ENCODE data around the gene FAM136A. TPM values are rescaled to one million over a fixed set of nuclear protein-coding genes. Genes with fewer than 3 reads are reported as not detected.
"Not testable (repeated sequence)": the region's sequence is repeated elsewhere in the genome, so short reads cannot be mapped to it uniquely, and the experiment has no call there.

FAM136A gene
- total RNA-seq, 1 donor from 2014 or later: 28.2 TPM

DNA sequence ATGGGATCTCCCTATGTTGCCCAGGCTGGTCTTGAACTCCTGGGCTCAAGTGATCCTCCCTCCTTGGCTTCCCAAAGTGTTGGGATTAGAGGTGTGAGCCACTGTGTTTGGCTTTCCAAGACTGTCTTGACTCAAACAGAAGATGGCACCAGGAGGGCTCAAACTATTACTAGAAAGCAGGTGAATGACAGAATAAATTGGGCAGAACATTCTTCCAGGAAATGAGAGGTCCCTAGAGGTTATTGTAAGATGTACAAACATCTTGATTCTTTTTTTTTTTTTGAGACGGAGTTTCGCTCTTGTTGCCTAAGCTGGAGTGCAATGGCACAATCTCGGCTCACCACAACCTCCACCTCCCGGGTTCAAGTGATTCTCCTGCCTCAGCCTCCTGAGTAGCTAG lies 4.0 kb downstream of the FAM136A start:
- not testable (repeated sequence) for DNase-seq

DNA sequence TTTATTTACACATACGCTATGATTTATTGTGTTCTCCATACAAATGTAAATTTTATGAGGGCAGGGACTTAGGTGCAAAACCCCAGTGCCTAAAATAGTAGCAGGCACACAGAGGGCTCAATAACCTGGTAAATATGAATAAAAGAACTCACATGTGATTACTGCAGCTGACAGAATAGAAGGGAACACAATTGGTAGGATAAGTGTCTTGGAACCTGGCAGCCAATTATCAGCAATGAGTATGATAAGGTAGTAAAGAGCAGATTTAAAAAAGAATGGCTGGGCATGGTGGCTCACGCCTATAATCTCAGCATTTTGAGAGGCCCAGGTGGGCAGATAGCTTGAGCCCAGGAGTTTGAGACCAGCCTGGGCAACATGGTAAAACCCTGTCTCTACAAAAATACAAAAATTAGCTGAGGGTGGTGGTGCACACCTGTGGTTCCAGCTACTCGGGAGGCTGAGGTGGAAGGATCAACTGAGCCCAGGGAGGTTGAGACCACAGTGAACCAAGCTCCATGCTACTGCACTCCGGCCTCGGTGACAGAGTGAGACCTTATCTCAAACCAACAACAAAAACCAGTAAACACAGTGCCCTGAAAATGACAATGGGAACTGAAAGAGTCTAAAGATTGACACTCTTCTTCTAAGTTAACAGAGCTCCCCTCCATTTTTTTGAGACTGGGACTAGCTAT lies 18.2 kb downstream of the FAM136A start:
- DNase-seq: no peak

DNA sequence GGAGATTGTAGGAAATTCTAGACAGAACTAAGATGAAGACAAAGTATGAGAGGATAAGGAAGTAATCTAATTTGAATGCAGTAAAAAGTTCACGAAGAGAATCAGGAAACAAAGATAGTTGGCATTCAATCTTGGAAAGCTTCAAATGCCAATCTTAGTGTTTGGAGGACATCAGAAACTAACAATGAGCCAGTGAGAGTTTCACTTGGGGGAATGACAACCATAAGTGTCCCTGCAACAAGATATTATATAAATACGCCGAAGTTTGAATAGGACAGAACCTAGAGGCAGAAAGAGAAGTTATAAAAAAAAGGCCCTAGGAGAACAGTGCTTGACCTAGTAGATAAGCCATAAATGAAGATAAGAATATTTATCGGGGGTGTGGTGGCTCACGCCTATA lies 19.4 kb downstream of the FAM136A start:
- no peak for DNase-seq

DNA sequence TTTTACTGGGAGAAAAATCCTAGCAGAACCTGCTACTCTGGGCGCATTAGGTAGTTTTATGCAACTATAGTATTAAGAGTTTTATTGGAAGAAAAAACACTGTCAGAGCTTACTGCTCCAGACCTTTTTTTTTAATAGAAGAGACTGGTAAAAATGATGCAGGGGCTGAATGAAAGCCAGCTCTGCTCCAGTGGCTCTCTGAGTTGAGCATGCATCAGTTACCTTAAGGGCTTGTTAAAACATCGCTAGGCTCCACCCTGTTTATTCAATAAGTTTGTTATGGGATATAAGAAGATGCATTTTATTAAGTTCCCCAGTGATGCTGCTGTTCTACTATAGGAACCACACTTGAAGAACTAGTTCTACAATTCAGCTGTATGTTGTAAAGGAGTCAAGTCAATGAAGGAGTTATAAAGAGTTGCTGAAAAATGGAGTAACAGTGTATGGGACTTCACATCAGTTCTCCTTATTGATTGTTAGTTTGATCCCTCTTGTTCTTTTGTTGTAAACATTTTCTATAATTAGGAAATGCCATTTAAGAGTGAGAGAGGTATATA lies 21.5 kb downstream of the FAM136A start:
- DNase-seq: no peak

DNA sequence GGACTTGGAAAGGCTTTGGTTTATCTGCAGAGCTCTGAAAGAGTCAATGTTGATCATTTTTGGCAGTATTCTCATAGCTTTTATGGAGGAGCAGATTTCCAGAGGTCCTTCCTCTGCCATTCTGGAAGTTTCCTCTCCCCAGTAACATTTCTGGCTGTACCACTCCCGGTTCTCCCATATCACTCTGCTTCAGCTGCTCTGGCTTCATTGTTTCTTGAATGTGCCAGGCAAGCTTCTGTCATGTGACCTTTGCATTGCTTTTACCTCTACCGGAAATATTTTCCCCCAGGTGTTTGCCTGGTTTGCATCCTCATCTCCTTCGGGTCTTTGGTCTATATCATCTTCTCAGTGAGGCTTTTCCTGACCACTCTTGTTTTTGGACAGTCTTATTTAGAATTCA lies 31.5 kb downstream of the FAM136A start:
- no peak for DNase-seq

DNA sequence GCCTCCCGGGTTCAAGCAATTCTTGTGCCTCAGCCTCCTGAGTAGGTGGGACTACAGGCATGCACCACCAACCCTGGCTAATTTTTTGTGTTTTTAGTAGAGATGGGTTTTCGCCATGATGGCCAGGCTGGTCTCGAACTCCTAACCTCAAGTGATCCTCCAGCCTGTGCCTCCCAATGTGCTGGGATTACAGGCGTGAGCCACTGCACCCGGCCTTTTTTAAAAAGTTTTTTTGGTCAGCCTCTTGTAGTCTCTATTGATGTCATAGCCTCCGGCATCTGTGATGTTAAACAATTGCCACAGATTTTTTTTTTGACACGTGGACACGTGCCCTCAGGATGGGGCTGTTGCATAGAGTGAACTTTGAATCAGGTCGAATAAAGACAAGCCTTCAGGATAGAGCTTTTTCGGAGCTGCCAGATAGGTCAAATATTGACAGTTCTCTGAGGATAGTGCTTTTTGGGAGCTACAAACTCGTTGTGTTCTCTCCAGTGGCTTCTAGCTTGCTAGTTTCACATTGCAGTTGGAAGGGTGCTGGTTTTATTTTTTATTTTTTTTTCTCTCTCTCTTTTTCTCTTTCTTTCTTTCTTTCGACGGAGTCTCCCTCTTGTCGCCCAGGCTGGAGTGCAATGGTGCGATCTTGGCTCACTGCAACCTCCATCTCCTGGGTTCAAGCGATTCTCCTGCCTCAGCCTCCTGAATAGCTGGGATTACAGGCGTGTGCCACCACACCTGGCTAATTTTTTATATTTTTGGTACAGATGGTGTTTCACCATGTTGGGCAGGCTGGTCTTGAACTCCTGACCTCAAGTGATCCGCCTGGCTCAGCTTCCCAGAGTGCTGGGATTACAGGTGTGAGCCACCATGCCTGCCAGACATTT lies 32.2 kb downstream of the FAM136A start:
- not testable (repeated sequence) for DNase-seq

DNA sequence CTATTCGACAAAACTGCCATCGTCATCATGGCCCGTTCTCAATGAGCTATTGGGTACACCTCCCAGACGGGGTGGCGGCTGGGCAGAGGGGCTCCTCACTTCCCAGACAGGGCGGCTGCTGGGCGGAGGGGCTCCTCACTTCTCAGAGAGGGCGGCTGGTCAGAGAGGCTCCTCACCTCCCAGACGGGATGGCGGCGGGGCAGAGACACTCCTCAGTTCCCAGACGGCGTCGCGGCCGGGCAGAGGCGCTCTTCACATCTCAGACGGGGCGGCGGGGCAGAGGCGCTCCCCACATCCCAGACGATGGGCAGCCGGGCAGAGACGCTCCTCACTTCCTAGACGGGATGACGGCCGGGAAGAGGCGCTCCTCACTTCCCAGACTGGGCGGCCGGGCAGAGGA lies 34.9 kb downstream of the FAM136A start:
- not testable (repeated sequence) for DNase-seq

DNA sequence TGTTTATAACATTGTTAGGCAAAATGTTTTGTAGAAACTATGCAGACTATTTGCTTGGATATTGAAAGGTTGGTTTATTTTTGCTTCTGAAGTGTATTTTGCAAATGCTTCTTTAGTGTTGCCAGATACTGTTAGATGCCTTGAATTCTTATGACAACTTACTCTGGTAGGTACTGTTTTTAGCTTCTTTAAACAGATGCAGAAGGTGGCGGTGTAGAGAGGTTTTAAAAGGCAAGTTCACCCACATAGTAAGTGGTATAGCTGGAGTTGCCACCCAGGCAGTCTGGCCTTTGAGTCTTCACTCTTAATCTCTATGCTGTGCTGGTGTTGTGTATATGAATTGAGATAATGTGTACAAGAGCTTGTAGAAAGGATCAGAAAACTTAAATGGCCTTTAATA lies 40.4 kb downstream of the FAM136A start:
- DNase-seq: no peak

DNA sequence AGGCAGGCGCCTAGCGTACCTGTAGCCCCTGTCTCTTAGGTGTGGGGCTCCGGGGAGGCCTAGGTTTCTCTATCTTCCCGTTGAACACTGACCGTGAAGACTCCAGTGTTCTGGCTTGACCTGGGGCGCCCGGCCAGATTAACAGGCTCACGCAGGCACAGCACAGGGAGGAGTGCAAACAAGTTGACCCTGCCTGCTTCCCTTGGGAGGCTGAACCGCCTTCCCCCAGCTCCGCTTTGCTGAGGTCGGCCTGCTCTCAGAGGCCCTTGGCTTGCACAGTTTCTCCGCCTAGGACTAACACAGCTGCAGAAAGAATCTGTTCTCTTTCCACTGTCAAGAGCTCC lies 43.4 kb downstream of the FAM136A start:
- DNase-seq: peak; percentile 59

DNA sequence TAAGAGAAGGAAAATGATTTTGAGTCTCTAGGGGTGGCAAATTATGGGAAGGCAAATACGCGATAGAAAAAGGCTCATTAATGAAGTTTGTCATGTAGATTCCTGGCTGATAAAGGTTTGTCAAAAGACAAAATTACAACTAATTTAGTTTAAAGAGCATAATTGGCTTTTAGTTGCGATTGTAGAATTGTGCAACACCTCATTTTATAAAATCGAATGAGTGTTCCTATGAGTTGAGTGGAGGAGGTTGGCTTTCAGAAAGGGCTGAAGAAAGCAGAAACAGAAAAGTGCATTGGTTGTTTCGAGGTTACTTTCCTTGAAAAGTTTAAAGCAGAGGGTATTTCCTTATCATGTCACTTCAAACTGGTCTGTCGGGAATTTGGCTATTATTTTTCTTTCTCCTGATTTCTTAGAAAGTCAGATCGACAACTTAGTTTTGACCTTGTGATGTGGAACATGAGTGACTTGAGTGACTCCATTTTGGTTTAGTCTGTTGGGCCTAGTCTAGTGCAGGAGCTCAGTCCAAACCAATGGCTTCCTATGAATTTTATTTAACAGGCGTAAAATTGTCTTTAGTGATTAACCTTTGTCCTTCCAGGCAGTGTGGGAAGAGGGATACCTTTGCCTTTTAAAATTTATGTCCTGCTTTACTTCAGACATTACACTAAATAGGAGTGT lies 46.1 kb downstream of the FAM136A start:
- DNase-seq: no peak

DNA sequence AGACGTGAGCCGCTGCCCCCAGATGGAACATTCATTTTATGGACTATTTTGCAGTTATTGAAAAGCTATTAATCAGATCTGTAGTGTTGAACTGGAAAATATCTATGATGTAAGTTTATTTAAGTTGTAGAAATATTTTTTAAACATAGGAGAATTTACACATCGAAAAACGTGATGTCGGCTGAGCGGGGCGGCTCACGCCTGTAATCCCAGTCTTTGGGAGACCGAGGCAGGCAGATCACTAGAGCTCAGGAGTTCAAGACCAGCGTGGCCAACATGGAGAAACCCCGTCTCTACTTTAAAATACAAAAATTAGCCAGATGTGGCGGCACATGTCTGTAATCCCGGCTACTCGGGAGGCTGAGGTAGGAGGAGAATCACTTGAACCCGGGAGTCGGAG lies 51.4 kb downstream of the FAM136A start:
- DNase-seq: no peak

DNA sequence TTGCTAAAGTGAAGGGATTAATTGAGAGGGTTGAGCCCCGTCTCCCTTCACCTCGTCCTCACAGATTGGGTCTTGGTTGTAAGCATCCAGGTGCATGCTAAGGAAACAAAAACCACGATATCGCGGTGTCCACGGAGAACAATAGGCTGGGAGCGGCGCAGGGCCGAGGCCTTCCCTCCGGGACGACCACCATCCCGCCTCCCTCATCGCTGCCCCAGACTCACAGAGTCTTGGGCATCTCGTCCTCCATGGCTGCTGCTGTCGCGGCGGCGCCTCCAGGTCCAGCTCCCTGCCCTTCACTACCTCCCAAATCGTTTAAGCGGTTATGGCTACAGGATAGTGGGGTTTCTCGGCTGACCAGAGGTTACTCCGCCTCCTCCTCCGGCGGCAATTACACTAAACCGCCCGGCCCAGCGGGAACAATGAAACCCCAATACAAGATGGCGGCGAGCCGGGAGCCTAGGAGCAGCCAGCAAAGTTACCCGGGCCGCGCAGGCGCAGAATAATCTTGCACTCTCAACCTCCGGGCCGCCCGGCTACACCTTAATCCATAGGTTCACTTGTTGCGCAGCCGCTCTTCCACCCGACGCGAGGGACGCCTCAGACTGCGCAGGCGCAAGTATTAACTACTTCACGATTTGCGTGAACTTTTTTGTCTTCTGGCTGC lies 53.6 kb downstream of the FAM136A start, which contains the start of gene TIA1:
Gene TIA1, minus strand, starts transcription at position 448 of the 667 bp plus-strand sequence. Its CDS starts 198 bp downstream, at position 250.
- peak; percentile 89 for DNase-seq

DNA sequence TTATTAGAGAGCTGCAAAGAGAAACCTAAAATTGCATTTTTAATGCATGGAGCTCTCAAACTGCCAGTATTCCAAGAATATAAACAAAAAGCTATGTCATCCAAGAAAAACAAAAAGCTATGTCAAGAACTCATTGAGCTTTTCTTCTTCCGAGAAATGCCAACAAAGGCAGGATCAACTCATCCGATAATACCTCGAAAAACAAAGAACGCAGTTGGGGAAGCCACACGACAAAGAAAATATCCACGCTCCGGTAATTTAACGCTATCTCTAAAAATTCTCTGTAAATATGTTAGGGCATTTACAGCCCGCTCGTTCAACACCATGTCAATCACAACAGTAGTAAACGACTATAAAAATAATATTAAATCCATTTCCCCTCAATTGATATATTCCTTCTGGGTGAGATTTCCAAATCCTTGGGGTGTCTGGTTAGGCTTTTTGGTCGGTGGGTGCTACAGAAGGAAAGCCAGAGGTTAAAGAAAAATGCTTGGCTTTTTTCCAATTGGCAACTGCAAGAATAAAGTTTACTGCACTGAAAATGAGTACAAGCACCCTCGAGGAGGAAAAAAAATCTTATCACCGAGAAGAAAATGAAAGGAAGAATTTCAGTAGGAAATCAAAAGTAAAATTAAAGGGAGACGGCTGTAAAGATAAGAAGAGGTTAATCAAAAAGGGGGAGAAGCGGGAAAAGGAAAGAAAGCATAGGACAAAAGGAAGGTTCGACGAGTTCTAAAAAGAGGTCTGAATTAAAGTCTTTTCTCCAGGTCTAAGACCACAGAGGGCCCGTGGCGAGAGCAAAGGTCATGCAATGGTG lies 54.3 kb downstream of the FAM136A start:
- no peak for DNase-seq

Small RNAs within 50 kb of the gene (small RNA-seq; reads per million reads assigned to genes)
- gene AC016700.2 (not detected), gene MIR1285-2 (not detected)

Other genes starting within 250 kb of the FAM136A start
- gene PCBP1, start 214.6 kb downstream of the FAM136A start, total RNA-seq: 22.0 TPM
- 32.0 TPM for gene C2orf42, start 111.0 kb downstream of the FAM136A start, total RNA-seq
- gene TIA1, start 53.4 kb downstream of the FAM136A start, total RNA-seq: 461 TPM
- 101 TPM for gene PCYOX1, start 43.9 kb downstream of the FAM136A start, total RNA-seq
- gene SNRPG, start 8.3 kb downstream of the FAM136A start, total RNA-seq: 94.8 TPM